HCT116 (cell line): ENCODE data around the gene TBC1D22B.

Source experiments
- FOSL1 ChIP-seq: IDR thresholded peaks from 2 replicates; pipeline ENCODE4 v1.6.1; 2012; ENCODE audit warnings: low read depth
- TF ChIP-seq, protein P1 (sequence below), 3 experiments: fragments of 200-600 bp in 1 of 3; sonication (generic) in 1 of 3; IDR thresholded peaks in 2 of 3; conservative IDR thresholded peaks in 1 of 3; 2 replicates each; pipeline ENCODE4 v1.5.1; 2012 to 2017; ENCODE audit warnings: low read depth in 2 of 3, low read length in 2 of 3, antibody characterized with exemption in 1 of 3, borderline replicate concordance in 1 of 3, control low read depth in 1 of 3, mild to moderate bottlenecking in 1 of 3, mixed read lengths in 1 of 3, mixed run types in 1 of 3, moderate library complexity in 1 of 3; ENCODE audit not compliant: insufficient read depth in 1 of 3

GRCh38 chr6:37352384-37352783 is 94.8 kb downstream of the TBC1D22B start:
- TF ChIP-seq, protein P1, sequence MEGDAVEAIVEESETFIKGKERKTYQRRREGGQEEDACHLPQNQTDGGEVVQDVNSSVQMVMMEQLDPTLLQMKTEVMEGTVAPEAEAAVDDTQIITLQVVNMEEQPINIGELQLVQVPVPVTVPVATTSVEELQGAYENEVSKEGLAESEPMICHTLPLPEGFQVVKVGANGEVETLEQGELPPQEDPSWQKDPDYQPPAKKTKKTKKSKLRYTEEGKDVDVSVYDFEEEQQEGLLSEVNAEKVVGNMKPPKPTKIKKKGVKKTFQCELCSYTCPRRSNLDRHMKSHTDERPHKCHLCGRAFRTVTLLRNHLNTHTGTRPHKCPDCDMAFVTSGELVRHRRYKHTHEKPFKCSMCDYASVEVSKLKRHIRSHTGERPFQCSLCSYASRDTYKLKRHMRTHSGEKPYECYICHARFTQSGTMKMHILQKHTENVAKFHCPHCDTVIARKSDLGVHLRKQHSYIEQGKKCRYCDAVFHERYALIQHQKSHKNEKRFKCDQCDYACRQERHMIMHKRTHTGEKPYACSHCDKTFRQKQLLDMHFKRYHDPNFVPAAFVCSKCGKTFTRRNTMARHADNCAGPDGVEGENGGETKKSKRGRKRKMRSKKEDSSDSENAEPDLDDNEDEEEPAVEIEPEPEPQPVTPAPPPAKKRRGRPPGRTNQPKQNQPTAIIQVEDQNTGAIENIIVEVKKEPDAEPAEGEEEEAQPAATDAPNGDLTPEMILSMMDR (IDR thresholded peaks at IDR 0.05 in 2 of 3, conservative IDR thresholded peaks at IDR 0.05 in 1 of 3; ENCODE audit: borderline replicate concordance in 1 of 3, insufficient read depth in 1 of 3, low read depth in 2 of 3, low read length in 2 of 3): no peak
- no peak for TF ChIP-seq FOSL1
